ENCODE data around the gene TAF10.

TAF10 gene

GRCh38 chr11:6630632-6631291, 18.7 kb upstream of the TAF10 start:
- Histone ChIP-seq H3K36me3 (ENCODE audit: control insufficient read depth, insufficient read depth, low read length) (peaks cover 16% of the 10 kb centered on the region), H3K27me3 (ENCODE audit: control insufficient read depth, insufficient read depth, low read length) (peaks cover 30% of the 10 kb centered on the region), H3K27ac (ENCODE audit: low read depth, low read length) (no peak overlapping the region)

GRCh38 chr11:6629892-6630631, 18.0 kb upstream of the TAF10 start:
- peaks cover 30% of the 10 kb centered on the region for H3K27me3 ChIP-seq (ENCODE audit: control insufficient read depth, insufficient read depth, low read length)
- no peaks in the 10 kb centered on the region for H3K9me3 ChIP-seq (ENCODE audit: control insufficient read depth, insufficient read depth, low read length)
- peak overlapping the region; percentile 64 for H3K4me3 ChIP-seq (ENCODE audit: low read depth, low read length)
- no peak overlapping the region for H3K27ac ChIP-seq (ENCODE audit: low read depth, low read length)
- no peaks in the 10 kb centered on the region for H3K4me1 ChIP-seq (ENCODE audit: control insufficient read depth, insufficient read depth, low read length)
- H3K9ac ChIP-seq (ENCODE audit: low read depth, low read length), result peak overlapping the region; percentile 52; the same call in 1 of the 2 replicates
- peaks cover 23% of the 10 kb centered on the region for H3K36me3 ChIP-seq (ENCODE audit: control insufficient read depth, insufficient read depth, low read length)

More at GRCh38 chr11:6630632-6631291, 18.7 kb upstream of the TAF10 start:
- H3K9ac ChIP-seq (ENCODE audit: low read depth, low read length), result no peak overlapping the region
- H3K4me1 ChIP-seq (ENCODE audit: control insufficient read depth, insufficient read depth, low read length), result no peaks in the 10 kb centered on the region
- peak overlapping the region; percentile 64 for H3K4me3 ChIP-seq (ENCODE audit: low read depth, low read length)
- no peaks in the 10 kb centered on the region for H3K9me3 ChIP-seq (ENCODE audit: control insufficient read depth, insufficient read depth, low read length)

- H3K27ac ChIP-seq (ENCODE audit: low read depth, low read length), result no peak overlapping the region
These were observed 17.5 kb upstream of the TAF10 start for GRCh38 chr11:6629573-6629891.

GRCh38 chr11:6628526-6628925, 16.5 kb upstream of the TAF10 start:
- H3K4me1 ChIP-seq (ENCODE audit: control insufficient read depth, insufficient read depth, low read length), result no peaks in the 10 kb centered on the region
- peaks cover 30% of the 10 kb centered on the region for H3K27me3 ChIP-seq (ENCODE audit: control insufficient read depth, insufficient read depth, low read length)
- peaks cover 30% of the 10 kb centered on the region for H3K36me3 ChIP-seq (ENCODE audit: control insufficient read depth, insufficient read depth, low read length)

More at GRCh38 chr11:6629573-6629891, 17.5 kb upstream of the TAF10 start:
- Histone ChIP-seq H3K4me1 (ENCODE audit: control insufficient read depth, insufficient read depth, low read length) (no peaks in the 10 kb centered on the region), H3K9me3 (ENCODE audit: control insufficient read depth, insufficient read depth, low read length) (no peaks in the 10 kb centered on the region), H3K9ac (ENCODE audit: low read depth, low read length) (no peak overlapping the region), H3K27me3 (ENCODE audit: control insufficient read depth, insufficient read depth, low read length) (peaks cover 30% of the 10 kb centered on the region), H3K36me3 (ENCODE audit: control insufficient read depth, insufficient read depth, low read length) (peaks cover 29% of the 10 kb centered on the region), H3K4me3 (ENCODE audit: low read depth, low read length) (peak overlapping the region; percentile 64)

GRCh38 chr11:6627762-6628241, 15.8 kb upstream of the TAF10 start:
- Histone ChIP-seq H3K27me3 (ENCODE audit: control insufficient read depth, insufficient read depth, low read length) (peaks cover 30% of the 10 kb centered on the region), H3K36me3 (ENCODE audit: control insufficient read depth, insufficient read depth, low read length) (peaks cover 30% of the 10 kb centered on the region), H3K9ac (ENCODE audit: low read depth, low read length) (no peak overlapping the region), H3K4me3 (ENCODE audit: low read depth, low read length) (no peak overlapping the region), H3K9me3 (ENCODE audit: control insufficient read depth, insufficient read depth, low read length) (no peaks in the 10 kb centered on the region), H3K27ac (ENCODE audit: low read depth, low read length) (no peak overlapping the region), H3K4me1 (ENCODE audit: control insufficient read depth, insufficient read depth, low read length) (no peaks in the 10 kb centered on the region)

More at GRCh38 chr11:6628526-6628925, 16.5 kb upstream of the TAF10 start:
- H3K9ac ChIP-seq (ENCODE audit: low read depth, low read length), result no peak overlapping the region
- H3K9me3 ChIP-seq (ENCODE audit: control insufficient read depth, insufficient read depth, low read length), result no peaks in the 10 kb centered on the region
- H3K4me3 ChIP-seq (ENCODE audit: low read depth, low read length), result no peak overlapping the region
- no peak overlapping the region for H3K27ac ChIP-seq (ENCODE audit: low read depth, low read length)

- no peak overlapping the region for H3K4me3 ChIP-seq (ENCODE audit: low read depth, low read length)
- no peak overlapping the region for H3K9ac ChIP-seq (ENCODE audit: low read depth, low read length)
- H3K36me3 ChIP-seq (ENCODE audit: control insufficient read depth, insufficient read depth, low read length), result peaks cover 30% of the 10 kb centered on the region
- H3K27me3 ChIP-seq (ENCODE audit: control insufficient read depth, insufficient read depth, low read length), result peaks cover 30% of the 10 kb centered on the region
- no peak overlapping the region for H3K27ac ChIP-seq (ENCODE audit: low read depth, low read length)
- no peaks in the 10 kb centered on the region for H3K4me1 ChIP-seq (ENCODE audit: control insufficient read depth, insufficient read depth, low read length)
- H3K9me3 ChIP-seq (ENCODE audit: control insufficient read depth, insufficient read depth, low read length), result no peaks in the 10 kb centered on the region
These were observed 15.2 kb upstream of the TAF10 start for GRCh38 chr11:6626971-6627761.

GRCh38 chr11:6625832-6626420, 13.9 kb upstream of the TAF10 start:
- H3K9ac ChIP-seq (ENCODE audit: low read depth, low read length), result no peak overlapping the region
- no peak overlapping the region for H3K4me3 ChIP-seq (ENCODE audit: low read depth, low read length)
- H3K9me3 ChIP-seq (ENCODE audit: control insufficient read depth, insufficient read depth, low read length), result no peaks in the 10 kb centered on the region
- H3K4me1 ChIP-seq (ENCODE audit: control insufficient read depth, insufficient read depth, low read length), result peaks cover under 1% of the 10 kb centered on the region; the same call in 1 of the 2 replicates
- H3K27me3 ChIP-seq (ENCODE audit: control insufficient read depth, insufficient read depth, low read length), result peaks cover 19% of the 10 kb centered on the region
- H3K27ac ChIP-seq (ENCODE audit: low read depth, low read length), result no peak overlapping the region
- H3K36me3 ChIP-seq (ENCODE audit: control insufficient read depth, insufficient read depth, low read length), result peaks cover 30% of the 10 kb centered on the region

- Histone ChIP-seq H3K27me3 (ENCODE audit: control insufficient read depth, insufficient read depth, low read length) (peaks cover 13% of the 10 kb centered on the region), H3K9ac (ENCODE audit: low read depth, low read length) (no peak overlapping the region), H3K27ac (ENCODE audit: low read depth, low read length) (no peak overlapping the region), H3K4me3 (ENCODE audit: low read depth, low read length) (no peak overlapping the region), H3K36me3 (ENCODE audit: control insufficient read depth, insufficient read depth, low read length) (peaks cover 30% of the 10 kb centered on the region), H3K4me1 (ENCODE audit: control insufficient read depth, insufficient read depth, low read length) (peaks cover 6% of the 10 kb centered on the region), H3K9me3 (ENCODE audit: control insufficient read depth, insufficient read depth, low read length) (no peaks in the 10 kb centered on the region)
These were observed 13.3 kb upstream of the TAF10 start for GRCh38 chr11:6625156-6625831.

GRCh38 chr11:6623391-6624363, 11.7 kb upstream of the TAF10 start:
- no peak overlapping the region for H3K9ac ChIP-seq (ENCODE audit: low read depth, low read length)
- no peaks in the 10 kb centered on the region for H3K27me3 ChIP-seq (ENCODE audit: control insufficient read depth, insufficient read depth, low read length)
- no peaks in the 10 kb centered on the region for H3K9me3 ChIP-seq (ENCODE audit: control insufficient read depth, insufficient read depth, low read length)
- no peak overlapping the region for H3K4me3 ChIP-seq (ENCODE audit: low read depth, low read length)
- peaks cover 17% of the 10 kb centered on the region for H3K4me1 ChIP-seq (ENCODE audit: control insufficient read depth, insufficient read depth, low read length)
- peaks cover 30% of the 10 kb centered on the region for H3K36me3 ChIP-seq (ENCODE audit: control insufficient read depth, insufficient read depth, low read length)
- H3K27ac ChIP-seq (ENCODE audit: low read depth, low read length), result no peak overlapping the region
